Measurements from ENCODE around the gene FOXA3. TPM values are rescaled to one million over a fixed set of nuclear protein-coding genes. Genes with fewer than 3 reads are reported as not detected.

FOXA3 gene
- total and polyA plus RNA-seq, 2 experiments from 2014 or later: 14.6 to 18.6 TPM

DNA sequence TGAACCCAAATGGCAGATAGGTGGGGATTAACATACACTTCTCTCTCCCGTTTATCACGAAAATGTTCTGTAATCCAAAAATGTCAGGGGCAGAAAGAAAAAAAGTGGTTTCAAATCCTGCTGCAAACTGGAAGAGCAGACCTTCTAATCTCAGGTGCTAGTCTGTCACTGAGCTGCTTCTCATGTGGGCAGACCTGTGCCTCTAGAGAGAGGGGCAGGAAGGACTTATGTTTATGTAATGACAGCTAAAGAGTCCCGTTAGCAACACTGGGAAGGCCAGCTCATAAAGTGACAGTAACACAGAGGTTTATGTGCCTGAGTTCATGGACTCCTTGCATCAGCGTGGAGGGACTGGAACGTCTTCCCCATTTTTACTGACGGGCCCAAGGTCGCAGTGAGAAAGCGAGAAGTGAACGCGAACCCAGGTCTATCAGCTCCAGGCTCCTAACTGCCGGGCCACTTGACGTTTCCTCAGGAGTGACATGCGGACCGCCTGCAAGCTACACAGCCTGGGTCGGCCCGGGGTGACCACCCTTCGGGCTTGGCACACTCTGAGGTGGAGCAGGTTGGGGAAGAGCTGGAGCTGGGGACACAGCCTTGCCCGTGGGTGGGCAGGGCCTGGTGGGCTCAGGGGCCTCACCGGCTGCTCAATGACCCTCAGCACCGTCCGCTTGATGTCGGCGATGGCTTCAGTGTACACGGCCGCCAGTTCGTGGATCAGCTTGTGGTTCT lies 39.4 kb upstream of the FOXA3 start:
- Histone ChIP-seq H2AFZ (no peak overlapping the region), H3K27ac (no peak overlapping the region), H4K20me1 (ENCODE audit: insufficient read depth, poor library complexity, severe bottlenecking) (no peaks in the 10 kb centered on the region), H3K4me3 (no peak overlapping the region), H3K79me2 (no peaks in the 10 kb centered on the region), H3K9me3 (ENCODE audit: low read depth) (no peaks in the 10 kb centered on the region), H3K36me3 (replicated peaks; ENCODE audit: insufficient read depth, low read depth) (no peaks in the 10 kb centered on the region), H3K27me3 (no peaks in the 10 kb centered on the region), H3K4me2 (no peak overlapping the region), H3K4me1 (ENCODE audit: insufficient read depth) (no peaks in the 10 kb centered on the region), H3K9me2 (replicated peaks; ENCODE audit: insufficient read depth) (no peaks in the 10 kb centered on the region)
- no peak for DNase-seq (ENCODE audit: low spot score)
- WGBS (ENCODE audit: low lambda C conversion rate, missing lambda C conversion rate): 92% methylated on average over 26 of the region's 26 CpGs
- TF ChIP-seq EZH2 (IDR thresholded peaks at IDR 0.05; ENCODE audit: borderline replicate concordance): no peak
- TF ChIP-seq, protein P1, sequence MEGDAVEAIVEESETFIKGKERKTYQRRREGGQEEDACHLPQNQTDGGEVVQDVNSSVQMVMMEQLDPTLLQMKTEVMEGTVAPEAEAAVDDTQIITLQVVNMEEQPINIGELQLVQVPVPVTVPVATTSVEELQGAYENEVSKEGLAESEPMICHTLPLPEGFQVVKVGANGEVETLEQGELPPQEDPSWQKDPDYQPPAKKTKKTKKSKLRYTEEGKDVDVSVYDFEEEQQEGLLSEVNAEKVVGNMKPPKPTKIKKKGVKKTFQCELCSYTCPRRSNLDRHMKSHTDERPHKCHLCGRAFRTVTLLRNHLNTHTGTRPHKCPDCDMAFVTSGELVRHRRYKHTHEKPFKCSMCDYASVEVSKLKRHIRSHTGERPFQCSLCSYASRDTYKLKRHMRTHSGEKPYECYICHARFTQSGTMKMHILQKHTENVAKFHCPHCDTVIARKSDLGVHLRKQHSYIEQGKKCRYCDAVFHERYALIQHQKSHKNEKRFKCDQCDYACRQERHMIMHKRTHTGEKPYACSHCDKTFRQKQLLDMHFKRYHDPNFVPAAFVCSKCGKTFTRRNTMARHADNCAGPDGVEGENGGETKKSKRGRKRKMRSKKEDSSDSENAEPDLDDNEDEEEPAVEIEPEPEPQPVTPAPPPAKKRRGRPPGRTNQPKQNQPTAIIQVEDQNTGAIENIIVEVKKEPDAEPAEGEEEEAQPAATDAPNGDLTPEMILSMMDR (IDR thresholded peaks at IDR 0.05; ENCODE audit: poor library complexity): no peak

DNA sequence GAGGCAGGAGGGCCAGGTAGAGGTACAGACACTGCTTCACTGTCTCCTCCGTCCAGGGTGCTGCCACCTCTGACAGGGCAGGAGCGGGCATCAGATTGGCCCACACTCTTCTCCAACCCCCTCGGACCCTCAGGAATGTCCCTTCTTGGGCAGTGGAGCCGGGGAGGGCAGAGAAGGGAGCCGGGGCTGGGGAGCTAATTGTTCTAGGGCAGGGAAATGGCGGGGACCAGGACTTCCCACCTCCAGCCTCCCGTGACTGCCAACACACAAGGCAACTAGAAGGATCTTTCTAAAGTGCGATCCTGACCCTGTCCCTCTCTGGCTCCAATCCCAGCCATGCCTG lies 38.9 kb upstream of the FOXA3 start:
- TF ChIP-seq, protein P1 (IDR thresholded peaks at IDR 0.05; ENCODE audit: poor library complexity): no peak
- no peak for TF ChIP-seq EZH2 (IDR thresholded peaks at IDR 0.05; ENCODE audit: borderline replicate concordance)
- TF ChIP-seq EZH2phosphoT487 (IDR thresholded peaks at IDR 0.05; ENCODE audit: low read depth, severe bottlenecking, unreplicated experiment): no peak
- no peaks in the 10 kb centered on the region for H3K4me1 ChIP-seq (ENCODE audit: insufficient read depth)
- 100% methylated on average over 8 of the region's 8 CpGs for WGBS (ENCODE audit: low lambda C conversion rate, missing lambda C conversion rate)
- no peaks in the 10 kb centered on the region for H3K27me3 ChIP-seq
- no peak overlapping the region for H2AFZ ChIP-seq
- no peaks in the 10 kb centered on the region for H3K9me2 ChIP-seq (replicated peaks; ENCODE audit: insufficient read depth)
- H3K36me3 ChIP-seq (replicated peaks; ENCODE audit: insufficient read depth, low read depth): no peaks in the 10 kb centered on the region
- no peaks in the 10 kb centered on the region for H3K9me3 ChIP-seq (ENCODE audit: low read depth)
- H3K4me3 ChIP-seq: no peak overlapping the region
- H3K79me2 ChIP-seq: no peaks in the 10 kb centered on the region
- H3K4me2 ChIP-seq: no peak overlapping the region
- no peak overlapping the region for H3K27ac ChIP-seq
- no peaks in the 10 kb centered on the region for H4K20me1 ChIP-seq (ENCODE audit: insufficient read depth, poor library complexity, severe bottlenecking)
- DNase-seq (ENCODE audit: low spot score): no peak

DNA sequence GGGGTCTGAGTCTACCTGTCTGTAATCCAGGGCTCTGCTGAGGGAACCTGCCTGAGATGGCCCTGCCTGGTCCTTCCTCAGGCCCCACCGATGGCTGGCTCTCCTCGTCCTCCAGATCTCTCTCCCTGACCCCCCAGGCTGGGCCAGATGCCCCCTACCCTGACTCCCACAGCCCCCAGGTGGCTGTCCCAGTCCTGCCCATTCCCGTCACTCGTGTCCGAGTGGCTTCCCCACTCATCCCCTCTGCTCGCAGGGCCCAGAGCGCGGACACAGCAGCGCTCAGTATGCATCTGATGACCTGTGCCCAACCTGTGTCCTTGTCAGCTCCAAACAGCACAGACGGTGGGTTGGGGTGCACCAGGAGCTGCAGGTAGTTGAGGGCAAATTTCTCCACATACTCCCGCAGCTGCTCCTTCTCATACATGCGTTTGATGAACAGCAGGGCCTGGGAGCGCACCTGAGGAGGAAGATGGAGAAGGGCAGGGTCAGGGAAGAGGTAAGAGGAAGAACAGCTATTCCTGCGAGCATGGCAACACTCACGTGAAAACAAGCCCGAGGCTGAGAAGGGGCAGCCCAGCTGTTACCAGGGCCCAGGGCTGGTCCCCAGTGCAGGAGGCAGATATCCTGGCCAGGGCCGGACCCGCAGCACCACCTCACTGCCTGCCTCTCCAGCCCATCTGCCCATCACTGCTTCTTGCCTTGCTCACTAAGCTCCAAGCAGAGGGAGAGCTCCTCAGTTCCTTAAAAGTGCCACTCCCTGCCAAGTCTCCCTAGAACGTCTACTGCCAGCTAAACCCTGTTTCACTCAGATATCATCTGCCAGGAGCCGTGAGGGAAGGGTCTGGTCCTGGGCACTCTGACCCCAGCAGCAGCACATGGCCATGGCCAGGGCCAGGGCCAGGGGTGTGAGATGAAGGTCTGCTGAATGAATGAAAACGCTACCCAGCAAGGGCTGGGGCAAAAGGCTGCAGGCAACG lies 37.9 kb upstream of the FOXA3 start:
- DNase-seq (ENCODE audit: low spot score): no peak
- TF ChIP-seq EZH2 (IDR thresholded peaks at IDR 0.05; ENCODE audit: borderline replicate concordance) (no peak), EZH2phosphoT487 (IDR thresholded peaks at IDR 0.05; ENCODE audit: low read depth, severe bottlenecking, unreplicated experiment) (no peak)
- TF ChIP-seq, protein P1 (IDR thresholded peaks at IDR 0.05; ENCODE audit: poor library complexity): no peak
- H3K9me2 ChIP-seq (replicated peaks; ENCODE audit: insufficient read depth): no peaks in the 10 kb centered on the region
- WGBS (ENCODE audit: low lambda C conversion rate, missing lambda C conversion rate): 91% methylated on average over 21 of the region's 22 CpGs
- H3K9me3 ChIP-seq (ENCODE audit: low read depth): no peaks in the 10 kb centered on the region
- H3K4me2 ChIP-seq: no peak overlapping the region
- no peaks in the 10 kb centered on the region for H3K79me2 ChIP-seq
- no peaks in the 10 kb centered on the region for H3K36me3 ChIP-seq (replicated peaks; ENCODE audit: insufficient read depth, low read depth)
- no peaks in the 10 kb centered on the region for H3K4me1 ChIP-seq (ENCODE audit: insufficient read depth)
- H3K4me3 ChIP-seq: no peak overlapping the region
- H3K27ac ChIP-seq: no peak overlapping the region
- H2AFZ ChIP-seq: no peak overlapping the region
- H3K27me3 ChIP-seq: no peaks in the 10 kb centered on the region
- no peaks in the 10 kb centered on the region for H4K20me1 ChIP-seq (ENCODE audit: insufficient read depth, poor library complexity, severe bottlenecking)
